Fibroblast of villous mesenchyme (primary cell): Measurements from ENCODE around the gene FMR1. TPM values are rescaled to one million over a fixed set of nuclear protein-coding genes. Genes with fewer than 3 reads are reported as not detected.

Experiments used
- DNase-seq: peaks from one replicate; pipeline ENCODE4 v3.0.0-alpha.2; 2010; ENCODE audit warnings: low read depth
- H3K4me3 ChIP-seq: 2 replicates; pipeline ENCODE4 v1.5.1; 2011; ENCODE audit warnings: low read depth, mild to moderate bottlenecking, low read length
- CTCF ChIP-seq: IDR thresholded peaks from 2 replicates; pipeline ENCODE4 v1.5.1; 2012; ENCODE audit warnings: low read depth, mild to moderate bottlenecking, low read length; ENCODE audit not compliant: insufficient read depth
- total RNA-seq: library from RNA; depleted of rRNA; stranded (reverse); fragments of >200 nt; gene quantifications from 2 replicates; pipeline ENCODE4 v1.2.3, GENCODE V29; 2012

FMR1 gene
- total RNA-seq, 1 donor: 27.6 TPM

DNA sequence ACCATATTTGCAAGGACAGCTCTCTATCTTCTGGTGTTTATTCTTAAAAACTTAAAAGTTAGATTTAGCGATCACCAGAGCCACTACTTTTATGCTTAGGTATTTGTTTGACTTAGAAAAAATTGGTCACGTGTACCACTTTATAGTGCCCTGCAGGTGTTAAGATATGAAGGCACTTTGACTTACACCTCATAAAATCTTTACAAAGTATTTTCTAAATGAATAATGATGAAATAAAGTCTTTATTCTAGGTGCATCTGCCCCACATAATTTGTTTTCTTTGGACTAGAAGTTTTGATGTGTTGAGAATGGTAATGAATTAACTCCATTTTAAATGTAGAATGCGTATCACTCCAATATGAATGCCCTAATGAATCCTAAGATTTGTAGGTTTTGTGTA, 2.9 kb downstream of the FMR1 start:
- no peak overlapping the region for H3K4me3 ChIP-seq
- no peak for TF ChIP-seq CTCF
- DNase-seq: no peak

DNA sequence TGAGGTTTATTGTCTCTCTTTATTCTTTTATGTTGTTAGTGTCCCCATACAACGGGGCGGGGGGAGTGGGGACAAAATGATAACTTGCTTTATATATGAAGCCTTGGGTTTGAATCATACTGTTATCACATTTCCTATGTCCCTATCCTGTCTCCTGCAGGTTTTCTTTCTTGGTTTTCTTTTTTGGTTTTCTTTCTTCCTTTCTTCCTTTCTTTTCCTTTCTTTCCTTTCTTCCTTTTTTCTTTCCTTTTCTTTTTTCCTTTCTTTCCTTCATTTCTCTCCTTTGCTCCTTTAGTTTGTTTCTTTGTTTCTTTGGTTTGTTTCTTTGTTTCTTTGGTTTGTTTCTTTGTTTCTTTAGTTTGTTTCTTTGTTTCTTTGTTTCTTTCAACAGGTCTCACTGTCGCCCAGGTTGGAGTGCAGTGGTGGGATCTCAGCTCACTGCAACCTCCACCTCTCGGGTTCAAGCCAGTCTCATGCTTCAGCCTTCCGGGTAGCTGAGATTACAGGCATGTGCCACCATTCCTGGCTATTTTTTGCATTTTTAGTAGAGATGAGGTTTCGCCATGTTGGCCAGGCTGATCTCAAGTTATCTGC, 4.8 kb downstream of the FMR1 start:
- no peak overlapping the region for H3K4me3 ChIP-seq
- TF ChIP-seq CTCF: no peak
- DNase-seq: no peak

DNA sequence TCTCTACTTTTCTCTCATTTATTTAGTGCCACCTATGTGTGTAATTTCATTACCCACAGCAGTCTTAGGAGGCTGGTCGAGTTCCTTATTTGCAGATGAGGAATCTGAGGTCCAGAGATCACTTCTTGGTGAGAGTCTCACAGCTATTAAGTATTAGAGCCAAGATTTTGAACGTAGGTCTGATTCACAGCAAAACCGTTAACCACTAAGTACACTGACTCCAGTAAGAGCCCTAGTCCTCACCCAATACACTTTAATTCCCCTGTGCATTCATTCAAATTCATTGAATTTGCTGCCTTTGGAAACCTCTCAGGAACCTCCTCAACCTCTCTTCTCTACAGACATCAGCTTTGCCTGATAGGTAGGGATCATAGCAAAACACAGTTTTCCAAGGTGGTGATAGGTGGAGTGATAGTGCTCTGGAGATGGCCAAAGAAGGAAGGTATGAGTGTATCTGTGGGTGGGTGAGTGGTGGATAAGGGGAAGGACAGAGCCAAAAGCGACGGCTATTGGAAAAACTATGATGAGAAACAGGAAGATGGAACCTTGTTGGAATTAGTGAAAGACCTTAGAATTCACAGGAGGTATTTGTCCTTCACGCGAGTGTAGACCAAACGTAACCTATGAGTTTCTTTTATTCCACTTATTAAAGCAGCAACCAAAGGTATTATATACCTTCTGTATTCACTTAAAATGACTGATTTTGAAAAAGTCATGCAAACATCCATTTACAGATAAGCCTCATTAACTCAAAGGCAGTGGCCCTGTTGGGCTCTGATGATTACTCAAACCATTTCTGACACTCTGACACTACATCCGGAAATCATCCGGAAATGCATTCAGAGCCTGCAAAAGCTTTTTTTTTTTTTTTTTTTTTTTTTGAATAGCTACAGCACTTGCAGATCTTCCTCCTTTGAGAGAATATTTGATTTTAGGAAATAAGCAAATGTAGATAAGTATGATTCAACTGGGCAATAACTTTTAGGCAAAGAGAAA, 6.3 kb downstream of the FMR1 start:
- no peak for TF ChIP-seq CTCF
- DNase-seq: no peak
- H3K4me3 ChIP-seq: no peak overlapping the region

- H3K4me3 ChIP-seq: no peak overlapping the region
- DNase-seq: no peak
- no peak for TF ChIP-seq CTCF
Observed at GRCh38 chrX:147920161-147920666, 8.5 kb downstream of the FMR1 start.

DNA sequence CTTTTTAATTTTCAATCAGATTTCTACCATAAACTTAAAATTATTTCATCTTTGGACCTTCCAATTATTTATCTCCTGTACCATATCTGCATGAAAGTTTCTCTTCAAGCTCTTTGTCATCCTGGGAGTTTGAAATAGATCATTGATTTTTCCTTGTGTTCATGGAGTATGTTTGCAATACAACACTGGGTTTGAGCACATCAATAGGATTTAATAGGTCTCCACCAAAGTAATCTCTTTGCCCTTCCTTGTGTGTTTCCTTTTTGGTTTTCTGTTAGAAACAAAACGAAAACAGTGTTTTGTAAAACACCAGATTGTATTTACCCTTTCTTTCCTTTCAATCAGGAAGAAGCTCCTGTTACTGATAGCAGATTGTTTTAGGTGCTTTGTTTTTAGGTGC, 11.9 kb downstream of the FMR1 start:
- no peak overlapping the region for H3K4me3 ChIP-seq
- no peak for TF ChIP-seq CTCF
- no peak for DNase-seq

DNA sequence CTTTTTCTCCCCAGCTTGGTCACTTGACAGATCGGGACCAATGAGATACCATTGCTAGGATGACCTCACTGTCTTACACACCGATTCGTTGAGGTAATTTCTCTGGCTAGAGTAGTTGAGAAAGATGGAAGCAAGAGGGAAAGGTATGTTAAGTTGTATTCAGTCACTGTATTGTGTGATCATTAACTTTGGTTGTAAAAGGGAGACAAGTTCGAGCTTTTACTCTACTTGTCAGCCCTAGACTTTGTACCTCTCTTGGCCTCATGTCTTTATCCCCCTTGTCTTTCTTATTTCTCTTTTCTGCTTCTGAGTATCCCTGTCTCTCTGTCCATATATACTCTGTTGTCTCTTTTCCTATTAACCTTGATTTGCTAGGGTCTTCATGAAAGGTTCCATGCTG, 15.5 kb downstream of the FMR1 start:
- TF ChIP-seq CTCF: no peak
- no peak for DNase-seq
- no peak overlapping the region for H3K4me3 ChIP-seq
